Measurements from ENCODE around the gene KRT36.

DNA sequence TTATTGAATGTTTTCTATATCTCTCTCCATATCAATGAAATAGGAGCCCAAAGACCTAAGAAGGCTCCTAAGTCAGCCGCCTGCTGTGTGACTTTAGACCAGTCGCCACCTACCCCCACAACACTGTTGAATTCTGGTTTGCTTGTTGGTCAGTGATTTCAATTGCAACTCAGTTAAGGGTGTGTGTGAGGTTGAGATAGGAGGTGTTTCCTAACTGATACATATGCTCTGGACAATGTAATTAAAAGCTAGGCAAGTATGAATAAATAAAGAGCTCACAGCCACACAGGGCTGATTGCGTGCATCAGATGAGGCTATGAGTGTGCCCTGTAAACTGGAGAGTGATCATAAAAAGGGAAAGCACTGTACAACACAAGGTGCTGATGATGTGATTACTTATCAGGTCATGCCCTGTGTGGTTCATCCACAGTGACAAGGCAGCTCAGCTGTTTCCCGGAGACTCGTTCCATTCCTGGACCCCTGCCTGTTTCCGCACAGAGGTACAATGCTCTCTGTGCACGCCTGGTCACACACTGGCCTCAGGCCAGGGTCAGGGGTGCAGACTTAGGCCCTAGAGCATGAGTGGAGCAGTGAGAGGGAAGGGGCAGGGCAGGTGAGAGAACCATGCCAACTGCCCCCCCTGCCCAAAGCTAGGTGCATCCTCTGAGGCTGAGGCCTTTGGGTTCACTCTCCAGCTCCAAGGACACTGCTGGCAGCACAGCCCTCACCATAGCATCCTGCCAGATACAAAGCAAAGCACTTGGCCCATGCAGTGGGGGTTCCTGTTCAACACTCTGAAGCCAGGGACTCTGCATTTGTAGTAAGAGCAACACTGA lies 5.5 kb downstream of the KRT36 start:
- TF ChIP-seq EZH2 (IDR thresholded peaks at IDR 0.05; ENCODE audit: borderline replicate concordance, insufficient read depth, low read depth, low read length, poor library complexity, severe bottlenecking) (no peak), CTCF (IDR thresholded peaks at IDR 0.05) (no peak)
